Activated gamma-delta T cell treated with Interleukin-2 at 50 U/mL for 16 hours (primary cell): ENCODE measurements around the gene CDK18.
"Not testable (repeated sequence)": the region's sequence is repeated elsewhere in the genome, so short reads cannot be mapped to it uniquely, and the experiment has no call there.

ENCODE experiments used
- DNase-seq: peaks from one replicate; pipeline ENCODE4 v3.0.0-alpha.2; 2020

CDK18 gene

DNA sequence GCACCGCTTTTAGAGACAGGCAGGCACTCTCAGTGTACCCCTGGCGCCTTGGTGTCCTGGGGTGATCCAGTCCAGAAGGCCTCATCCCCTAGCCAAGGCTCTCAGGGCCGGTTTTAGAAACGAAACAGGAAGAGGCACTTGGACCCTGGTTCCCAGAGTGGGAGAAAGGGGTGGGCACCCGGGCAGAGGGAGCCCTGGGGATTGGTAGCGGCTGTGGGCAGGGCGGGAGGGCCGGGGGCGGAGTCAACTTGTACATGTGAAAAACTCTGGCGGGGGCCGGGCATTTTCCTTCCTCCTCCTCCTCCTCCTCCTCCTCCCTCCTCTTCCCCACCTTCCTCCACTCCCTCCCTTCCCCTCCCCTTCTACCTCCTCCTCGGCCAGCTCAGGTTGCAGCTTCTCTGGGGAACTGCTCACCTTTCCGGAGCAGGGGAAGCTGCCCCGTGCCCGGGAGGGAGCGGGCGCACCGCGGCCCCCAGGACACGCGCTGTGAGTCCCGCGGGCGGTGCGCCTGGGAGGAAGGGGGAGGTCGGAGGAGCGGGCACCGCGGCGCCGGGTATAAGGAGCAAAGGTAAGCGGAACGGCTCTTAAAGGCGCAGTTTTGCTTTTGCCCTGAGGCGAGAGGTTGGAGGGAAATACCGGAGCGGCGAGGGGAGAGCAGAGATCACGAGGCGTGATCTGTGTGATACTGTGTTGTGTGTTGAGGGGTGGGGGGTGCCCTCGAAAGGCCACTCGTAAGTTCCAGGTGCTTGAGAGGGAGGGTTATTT, at the start of gene CDK18:
Gene CDK18 (plus strand): TSS at position 359 of the 765 bp plus-strand sequence. CDS start 18,499 bp downstream, outside the sequence.
- DNase-seq, result peak; percentile 45

DNA sequence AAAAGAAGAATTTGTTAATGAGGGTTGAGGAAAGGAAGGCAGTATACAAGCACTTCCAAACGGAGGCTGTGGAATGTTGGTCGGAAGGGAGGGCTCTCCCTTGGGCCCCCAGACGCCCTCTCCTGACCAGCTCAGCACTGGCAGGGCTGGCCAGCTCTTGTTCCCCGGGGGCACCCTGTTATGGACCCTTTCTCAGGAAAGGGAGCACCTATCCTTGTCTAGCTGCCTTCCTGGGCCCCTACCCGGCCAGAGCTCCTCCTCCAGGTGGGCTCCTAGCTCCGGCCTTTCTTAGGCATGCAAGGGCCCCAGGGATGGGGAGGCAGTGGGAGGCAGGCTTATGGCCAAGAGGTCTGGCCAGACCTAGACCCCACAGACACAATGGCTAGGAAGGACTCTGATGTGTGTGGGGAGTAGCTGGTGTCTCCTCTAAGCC, 49.5 kb upstream of the CDK18 start:
- no peak for DNase-seq

DNA sequence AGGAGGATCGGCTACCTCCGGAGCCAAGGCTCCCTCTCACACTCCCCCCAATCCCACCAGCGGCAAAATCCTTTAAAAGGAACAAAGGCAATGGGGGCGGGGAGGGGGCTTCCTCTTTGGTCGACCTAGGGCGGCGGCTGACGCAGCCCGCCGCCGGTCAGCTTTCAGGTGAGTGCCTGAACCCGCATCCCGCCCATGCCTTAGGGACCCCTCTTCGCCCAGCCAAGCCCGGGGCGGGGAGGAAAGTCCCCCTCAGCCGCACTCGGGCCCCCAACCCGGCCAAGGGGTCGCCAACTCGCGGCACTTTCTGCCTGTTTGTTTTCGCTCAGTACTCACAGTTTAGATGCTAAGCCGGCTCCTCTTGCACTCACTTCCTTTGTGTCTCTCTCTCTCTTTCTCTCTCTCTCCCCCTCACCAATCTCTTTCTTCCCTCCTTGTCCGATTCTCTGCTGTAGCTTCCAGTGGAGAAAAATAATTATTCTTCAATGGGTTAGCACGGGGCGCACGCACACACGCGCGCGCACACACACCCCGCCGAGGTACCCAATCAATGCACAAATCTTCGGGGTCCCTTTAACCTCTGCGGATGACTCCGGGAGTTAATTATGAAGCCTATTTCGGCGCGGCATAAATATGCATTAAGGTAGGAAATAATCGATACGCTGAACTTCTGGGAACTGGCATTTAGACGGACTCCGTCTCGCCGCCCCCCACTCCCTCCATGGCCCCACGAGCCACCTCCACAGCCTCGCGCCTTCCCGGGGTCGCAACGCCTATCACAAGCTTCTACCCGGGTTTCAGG, 48.7 kb upstream of the CDK18 start, which contains the start of gene BLACAT1:
Gene BLACAT1 (minus strand): TSS at position 465 of the 802 bp plus-strand sequence.
- DNase-seq, result no peak

DNA sequence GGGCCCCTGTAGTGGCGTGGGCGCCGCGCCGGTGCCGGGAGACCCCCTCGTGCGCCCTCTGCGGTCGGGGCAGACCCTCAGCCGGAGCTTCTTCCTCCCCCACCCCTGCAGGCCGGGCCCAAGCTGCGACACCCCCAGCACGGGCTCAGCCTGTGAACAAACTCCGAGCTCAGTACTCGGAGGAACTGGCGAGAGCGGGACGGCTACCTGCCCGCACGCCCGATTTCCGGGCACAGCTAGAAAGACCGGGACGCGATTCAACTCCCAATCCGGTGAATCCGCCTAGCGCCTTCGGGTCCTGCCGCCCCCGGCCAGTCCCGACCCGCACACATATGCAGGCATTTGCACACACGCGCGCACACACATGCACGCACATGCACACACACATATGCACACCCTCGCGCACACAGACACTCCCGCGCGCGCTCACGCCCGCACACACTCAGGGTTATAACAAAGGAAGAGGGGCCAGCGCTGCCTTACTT, 48.0 kb upstream of the CDK18 start:
- no peak for DNase-seq

DNA sequence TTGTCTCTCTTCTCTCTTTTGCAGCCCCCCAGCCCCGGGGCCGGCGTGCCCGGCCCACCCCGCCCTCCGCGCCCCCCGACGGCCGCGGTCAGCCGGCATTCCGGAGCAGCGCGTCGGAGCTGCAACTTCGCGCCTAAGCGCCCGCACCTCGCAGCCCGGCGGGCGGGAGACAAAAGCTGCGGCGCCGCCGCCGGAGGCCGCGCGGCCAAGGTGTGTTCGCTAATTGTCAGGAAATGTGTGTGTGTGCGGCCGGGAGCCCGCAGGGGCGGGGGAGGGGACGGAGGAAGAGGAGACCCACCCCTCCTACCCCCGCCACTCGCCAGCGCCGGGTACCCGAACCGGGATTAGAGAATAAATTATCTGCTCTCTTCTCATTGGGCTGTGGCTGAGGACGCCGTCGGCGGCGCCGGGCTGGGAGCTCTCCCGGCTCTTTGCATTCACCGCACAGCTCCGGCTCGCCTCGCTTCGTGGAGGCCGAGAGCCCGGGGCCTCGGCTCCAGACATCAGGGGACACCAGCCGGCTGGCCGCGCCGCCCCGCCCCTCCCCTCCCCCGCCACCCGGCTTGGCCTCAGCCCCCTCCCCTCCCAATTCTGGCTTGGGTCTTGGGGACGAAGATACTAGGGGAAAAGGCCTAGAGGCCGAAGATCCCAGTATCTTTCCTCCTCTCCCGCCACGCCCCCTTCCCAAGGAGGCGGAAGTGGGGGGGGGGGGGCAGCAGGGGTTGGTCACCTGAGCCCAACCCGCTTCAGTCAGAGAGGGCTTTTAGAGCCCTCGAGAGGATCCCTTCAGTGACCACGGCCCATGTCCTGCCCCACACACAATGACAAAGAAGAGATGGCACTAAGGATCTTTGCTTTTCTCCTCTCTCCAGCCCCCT, 47.4 kb upstream of the CDK18 start:
- DNase-seq, result no peak

DNA sequence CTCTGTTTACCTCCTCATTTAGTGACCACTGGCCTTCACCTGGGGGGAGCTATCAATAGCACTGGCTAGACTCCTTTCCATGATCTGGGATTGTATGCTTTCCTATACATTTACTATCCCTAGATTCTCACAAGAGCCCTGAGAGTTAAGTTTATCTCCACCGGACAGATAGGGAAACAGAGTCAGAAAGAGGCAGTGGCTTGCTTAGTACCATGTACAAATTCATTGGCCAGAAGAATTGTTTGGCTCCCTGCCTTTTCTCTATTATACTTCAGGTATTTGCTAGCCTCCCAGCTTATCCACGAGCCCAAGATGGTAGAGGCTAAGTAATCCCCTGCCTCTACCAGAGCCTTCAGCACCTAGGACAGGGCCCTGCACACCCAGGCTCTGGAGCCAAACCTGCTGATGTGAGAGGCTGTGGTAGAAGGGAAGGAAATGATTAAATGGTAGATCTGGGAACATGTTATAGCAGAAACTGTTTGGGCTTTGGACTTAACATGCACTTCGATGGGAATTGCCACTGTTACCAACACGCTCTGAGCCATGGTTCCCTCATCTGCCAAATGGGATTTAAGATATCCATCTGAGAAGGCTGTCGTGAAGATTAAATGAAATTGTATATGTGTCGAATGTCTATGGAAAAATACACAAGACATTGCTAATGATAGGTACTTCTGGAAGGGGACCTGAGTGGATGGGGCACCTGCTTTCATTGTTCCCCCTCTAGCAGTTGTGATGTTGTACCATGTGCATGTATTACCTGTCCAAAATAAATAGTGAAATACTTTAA, 45.5 kb upstream of the CDK18 start:
- no peak for DNase-seq

DNA sequence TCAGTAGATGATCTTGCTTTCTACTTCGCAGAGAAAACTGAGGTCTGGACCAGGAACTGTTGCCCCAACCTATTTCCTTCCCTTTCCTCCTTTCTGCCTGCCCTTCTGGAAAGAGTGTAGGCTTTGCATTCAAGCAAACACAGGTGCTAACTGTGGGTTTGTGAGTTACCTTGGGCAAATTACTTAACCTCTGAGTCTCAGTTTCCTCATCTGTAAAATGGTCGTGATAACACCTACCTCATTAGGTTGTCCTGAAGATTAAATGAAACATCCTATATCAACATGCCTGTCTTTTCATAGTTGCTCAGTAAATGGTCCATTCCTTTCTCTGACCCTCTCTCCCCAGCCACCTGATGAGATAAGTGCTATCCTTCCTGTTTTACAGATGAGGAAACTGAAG, 39.1 kb upstream of the CDK18 start:
- no peak for DNase-seq

DNA sequence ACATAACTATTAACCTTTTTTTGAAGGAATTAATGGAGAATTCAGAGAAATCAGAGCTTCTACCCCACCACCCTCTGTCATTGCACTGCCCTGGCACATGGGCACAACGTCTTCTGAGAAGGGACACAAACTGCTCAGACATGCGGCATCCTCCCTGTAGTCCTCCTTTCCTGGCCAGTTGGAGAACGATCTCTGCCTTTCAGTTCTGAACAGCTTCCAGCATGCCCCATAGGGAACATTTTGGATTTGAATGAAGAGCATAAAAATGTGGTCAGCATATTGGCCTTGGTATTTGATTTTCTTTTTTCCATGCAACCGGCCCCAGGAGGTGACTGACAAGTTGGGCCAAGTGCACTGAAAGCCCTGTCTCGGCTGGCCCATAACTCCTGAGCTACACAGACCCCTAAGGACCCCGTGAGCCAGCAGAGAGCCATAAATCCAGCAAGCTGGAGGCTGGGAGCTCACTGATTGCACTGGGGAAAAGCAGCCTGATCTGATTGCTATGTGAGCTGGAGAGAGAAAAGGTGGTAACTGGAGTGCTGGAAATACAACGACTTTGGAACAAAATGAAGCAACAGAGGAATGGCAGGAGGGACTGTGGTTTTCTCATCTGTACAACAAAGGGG, 37.8 kb upstream of the CDK18 start:
- no peak for DNase-seq

DNA sequence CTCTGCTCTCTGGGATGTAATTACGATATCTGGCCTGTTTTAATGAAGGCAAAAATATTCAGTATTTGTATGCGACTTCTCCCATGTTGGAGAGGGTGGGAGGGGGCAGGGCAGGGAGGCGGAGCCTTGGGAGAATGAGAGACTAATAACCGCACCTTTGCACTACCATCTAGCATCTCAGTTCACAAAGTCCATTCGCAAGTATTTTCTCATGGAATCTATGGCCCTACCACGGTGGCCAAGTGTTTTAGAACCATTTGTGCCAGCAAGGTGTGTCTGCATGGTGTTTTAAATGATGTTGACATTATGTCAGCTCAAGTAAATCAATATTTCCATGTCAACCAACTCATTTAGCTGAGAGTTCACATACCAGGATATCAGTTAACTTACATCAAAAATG, 34.3 kb upstream of the CDK18 start:
- no peak for DNase-seq

DNA sequence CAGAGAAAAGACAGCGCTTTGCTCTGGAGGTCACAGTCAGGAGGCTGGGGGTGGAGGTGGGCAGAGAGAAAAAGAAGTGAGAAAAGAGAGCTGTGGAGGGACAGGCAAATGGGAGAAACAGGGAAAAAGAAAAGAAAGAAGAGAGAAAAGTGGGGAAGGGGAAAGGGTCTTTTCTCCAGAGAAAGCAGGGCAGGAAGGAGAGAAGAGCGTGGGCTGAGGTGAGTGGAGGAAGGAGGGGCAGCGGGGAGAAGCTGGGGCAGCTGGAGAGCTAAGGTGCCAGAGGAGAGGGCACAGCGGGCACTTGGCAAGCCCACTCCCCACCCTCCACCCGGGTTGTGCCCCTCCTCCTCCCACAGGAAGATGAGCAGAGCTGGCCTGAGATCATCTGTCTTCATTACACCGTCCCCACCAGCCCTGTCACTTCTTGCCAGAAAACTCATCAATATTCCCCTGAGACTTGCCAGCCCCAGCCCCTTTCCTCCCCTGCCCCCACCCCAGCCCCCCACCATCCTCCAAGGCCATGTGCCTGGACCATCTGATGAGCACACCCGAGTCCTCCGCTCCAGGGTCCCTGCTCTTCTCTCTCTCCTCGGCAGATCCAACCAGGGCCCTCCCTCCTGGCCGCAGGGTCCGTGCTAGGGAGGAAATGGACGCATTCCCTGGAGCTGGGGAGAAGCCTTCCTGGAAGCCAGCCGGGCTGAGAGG, 31.6 kb upstream of the CDK18 start:
- no peak for DNase-seq

DNA sequence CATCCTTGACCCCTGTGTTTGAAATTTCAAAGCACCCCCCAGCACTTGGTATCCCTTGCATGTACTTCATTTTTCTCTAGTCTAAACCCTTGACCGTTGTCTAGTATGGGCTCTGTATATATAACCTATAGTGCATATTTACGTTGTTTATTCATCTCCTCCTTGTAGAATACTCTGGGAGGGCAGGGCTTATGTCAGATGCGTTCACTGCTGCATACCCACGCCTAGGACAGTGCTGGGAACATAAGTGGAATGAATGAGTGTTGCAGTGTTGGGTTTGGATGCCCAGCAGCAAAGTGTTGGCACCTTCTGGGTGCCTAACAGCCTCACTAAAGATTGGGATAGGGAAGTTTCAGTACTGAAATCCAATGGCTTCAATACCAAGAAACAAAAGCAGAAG, 31.0 kb upstream of the CDK18 start:
- no peak for DNase-seq

DNA sequence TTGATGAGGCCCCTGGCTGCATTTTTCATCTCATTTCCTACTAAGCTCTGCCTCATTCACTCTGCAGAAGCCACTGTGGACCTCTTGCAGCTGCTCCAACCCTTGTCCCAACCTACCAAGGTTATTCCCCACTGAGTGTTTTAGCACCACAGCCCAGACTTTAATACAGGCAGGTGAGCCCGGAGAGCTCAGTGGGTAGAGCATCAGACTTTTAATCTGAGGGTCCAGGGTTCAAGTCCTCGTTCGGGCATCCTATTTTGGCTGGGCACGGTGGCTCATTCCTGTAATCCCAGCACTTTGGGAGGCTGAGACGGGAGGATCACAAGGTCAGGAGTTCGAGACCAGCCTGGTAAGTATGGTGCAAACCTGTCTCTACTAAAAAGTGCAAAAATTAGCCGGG, 30.5 kb upstream of the CDK18 start:
- DNase-seq, result no peak

DNA sequence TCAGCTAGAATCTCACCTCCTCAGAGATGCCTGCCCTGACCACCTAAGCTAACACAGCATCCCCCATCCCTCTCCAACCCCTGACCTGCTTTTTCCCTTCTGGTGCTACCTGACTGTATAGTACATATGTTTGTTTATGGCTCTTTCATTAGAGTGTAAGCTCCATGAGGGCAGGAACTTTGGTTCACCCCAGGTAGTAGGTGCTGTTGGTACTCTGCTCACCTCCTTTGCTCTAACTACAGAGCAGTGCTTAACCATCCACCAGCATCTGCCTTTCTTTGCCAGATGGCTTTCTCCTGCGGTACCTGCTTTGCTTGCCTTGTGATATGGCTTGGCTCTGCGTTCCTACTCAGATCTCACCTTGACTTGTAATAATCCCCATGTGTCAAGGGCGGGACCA, 29.9 kb upstream of the CDK18 start:
- no peak for DNase-seq

DNA sequence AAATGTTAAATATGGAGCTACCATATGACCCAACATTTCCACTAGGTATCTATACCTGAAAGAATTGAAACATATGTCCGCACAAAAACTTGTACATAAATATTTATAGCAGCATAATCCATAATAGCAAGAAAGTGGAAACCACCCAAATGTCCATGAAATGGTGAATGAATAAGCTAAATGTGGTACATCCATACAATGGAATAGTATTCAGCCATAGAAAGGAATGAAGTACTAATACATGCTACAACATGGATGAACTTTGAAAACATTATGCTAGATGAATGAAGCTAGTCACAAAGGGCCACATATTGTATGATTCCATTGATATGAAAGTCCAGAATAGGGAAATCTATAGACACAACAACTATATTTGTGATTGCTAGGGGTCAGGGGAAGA, 28.6 kb upstream of the CDK18 start:
- no peak for DNase-seq

DNA sequence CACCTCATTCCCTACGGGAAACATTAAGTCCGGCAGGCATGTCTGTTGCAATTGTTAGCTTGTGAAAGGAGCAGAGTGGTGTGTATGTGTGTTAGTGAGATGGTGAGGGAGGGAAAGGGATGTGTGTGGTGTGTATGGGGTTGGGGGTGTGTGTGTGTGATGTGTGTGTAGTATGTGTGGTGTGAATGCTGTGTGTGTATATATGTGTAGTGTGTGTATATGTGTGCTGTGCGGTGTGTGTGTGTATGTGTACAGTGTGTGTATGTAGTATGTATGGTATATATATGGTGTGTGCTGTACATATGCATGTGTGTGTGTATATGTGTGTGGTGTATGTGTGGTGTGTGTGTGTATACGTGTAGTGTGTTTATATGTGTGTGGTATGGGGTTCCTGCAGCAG, 27.8 kb upstream of the CDK18 start:
- DNase-seq, result no peak

DNA sequence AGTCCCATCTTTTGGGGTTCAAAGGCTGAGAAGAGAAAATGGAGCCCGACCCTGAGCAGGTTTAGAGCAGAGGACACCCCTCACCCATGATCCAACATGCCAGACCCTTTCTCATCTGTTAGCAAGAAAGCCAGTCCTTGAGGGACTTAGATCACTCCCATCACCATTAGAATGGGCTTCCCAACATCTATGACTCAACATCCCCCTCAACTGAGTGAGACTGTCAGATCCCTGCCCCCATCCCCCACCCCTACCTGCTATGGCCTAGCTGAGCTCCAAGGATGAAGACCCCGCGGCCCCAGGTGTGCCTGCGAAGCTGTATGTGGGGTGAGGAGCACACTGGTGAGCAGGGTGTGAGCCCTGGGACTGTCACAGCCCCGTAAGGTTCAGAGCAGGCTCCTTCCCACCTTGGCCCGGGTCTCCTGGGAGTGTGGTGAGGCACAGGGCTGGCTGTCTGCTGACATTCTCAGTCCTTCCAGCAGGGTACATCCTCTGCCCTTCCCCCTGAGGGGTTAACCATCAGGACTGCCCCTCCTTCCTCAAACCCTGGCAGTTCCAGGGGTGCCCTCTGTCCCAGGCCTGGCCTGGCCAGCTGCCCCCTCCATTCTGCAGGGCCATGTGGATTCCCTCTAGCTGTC, 27.2 kb upstream of the CDK18 start:
- no peak for DNase-seq

DNA sequence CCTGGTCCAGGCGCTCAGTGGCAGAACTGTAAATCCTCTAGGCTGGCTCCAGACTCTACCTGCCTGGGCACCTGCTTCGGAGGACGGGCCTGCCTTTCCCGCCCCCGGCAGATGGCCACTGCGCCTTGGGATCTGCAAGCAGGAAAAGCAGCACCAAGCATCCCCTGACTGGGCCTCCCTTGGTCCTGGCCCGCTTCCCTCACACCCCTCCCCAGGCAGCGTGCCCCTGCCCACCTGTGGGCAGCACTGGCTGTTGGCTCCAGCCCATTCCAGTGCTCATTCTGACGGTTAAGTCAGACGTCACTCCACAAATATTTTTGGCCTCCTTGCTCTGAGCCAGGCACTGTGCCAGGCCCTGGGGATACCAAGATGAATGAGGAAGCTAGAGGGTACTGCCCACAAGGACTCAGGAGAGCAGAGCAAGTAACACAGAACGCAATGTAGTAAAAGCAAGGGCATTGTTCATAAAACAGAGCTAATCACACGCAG, 26.7 kb upstream of the CDK18 start:
- no peak for DNase-seq

DNA sequence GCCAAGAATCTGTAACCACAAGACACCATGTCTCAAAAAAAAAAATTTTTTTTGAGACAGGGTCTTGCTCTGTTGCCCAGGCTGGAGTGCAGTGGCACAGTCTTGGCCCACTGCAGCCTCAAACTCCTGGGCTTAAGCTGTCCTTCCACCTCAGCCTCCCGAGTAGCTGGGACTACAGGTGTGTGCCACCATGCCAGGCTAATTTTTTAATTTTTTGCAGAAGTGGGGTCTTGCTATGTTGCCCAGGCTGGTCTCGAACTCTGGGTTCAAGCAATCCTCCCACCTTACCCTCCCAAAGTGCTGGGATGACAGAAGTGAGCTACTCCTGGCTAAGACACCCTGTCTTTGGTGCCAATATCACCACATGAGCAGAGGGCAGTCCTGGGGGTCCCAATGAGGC, 25.5 kb upstream of the CDK18 start:
- DNase-seq, result not testable (repeated sequence)

DNA sequence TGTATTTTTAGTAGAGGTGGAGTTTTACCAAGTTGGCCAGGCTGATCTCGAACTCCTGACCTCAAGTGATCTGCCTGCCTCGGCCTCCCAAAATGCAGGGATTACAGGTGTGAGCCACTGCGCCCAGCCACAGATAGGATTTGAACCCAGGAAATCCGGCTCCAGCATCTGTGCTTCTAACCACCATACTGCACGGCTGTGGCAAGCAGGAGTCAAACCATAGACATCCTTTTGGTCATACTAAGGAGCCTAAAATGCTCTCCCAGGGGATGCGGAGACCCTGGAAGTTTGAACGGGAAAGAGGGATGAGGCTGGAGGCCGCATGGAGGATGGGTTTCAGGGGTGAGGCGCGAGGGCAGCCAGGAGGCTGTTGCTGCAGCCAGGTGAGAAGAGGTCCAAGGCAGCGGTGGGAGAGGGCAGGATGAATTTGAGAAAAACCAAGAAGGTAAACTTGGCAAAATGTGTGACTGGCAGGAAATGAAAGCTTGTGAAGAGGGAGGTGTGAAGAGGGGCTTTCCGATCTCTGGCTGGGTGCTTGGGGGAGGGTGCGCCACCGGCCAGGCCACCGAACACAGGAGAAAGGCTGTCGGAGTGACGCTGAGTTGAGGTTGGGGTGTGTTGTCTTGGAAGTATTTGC, 24.0 kb upstream of the CDK18 start:
- peak; percentile 71 for DNase-seq

DNA sequence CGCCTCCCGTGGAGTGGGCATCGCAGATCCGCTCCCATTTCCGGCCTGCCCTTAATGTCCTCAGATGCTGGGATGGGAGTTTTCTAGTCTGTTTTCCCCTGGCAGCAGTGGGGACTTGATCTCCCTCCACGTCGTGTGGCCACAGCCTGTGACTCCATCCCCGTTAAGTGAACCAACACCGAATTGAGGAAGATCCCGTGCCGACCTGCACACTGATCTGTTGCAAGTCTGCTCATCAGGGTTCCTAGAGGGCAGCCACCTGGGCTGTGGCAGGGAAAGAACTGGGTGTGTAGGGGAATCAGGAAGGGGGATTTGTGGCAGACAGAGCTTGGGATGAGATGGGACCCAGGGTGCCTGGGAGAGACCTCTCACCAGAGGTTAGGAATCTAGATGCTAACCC, 23.3 kb upstream of the CDK18 start:
- no peak for DNase-seq
